Thyroid gland (tissue), 4 donors: ENCODE data around the gene SMAP2.

Experiments used
- CTCF ChIP-seq, 6 experiments: fragments of 200-600 bp in 3 of 6; fragments of 450-650 bp in 3 of 6; sonication (generic) in 3 of 6; IDR thresholded peaks; one replicate each; pipeline ENCODE4 v1.5.1; 2016 to 2019; ENCODE audit warnings: antibody characterized with exemption in 6 of 6, mild to moderate bottlenecking in 2 of 6, inconsistent platforms in 1 of 6, moderate library complexity in 1 of 6
- POLR2A ChIP-seq, 2 donors: fragments of 450-650 bp; IDR thresholded peaks; one replicate each; pipeline ENCODE4 v1.6.1; 2017; ENCODE audit warnings: antibody characterized with exemption in 2 of 2, mild to moderate bottlenecking in 2 of 2, moderate library complexity in 1 of 2

- TF ChIP-seq POLR2A (IDR thresholded peaks at IDR 0.05) (no peak), CTCF (IDR thresholded peaks at IDR 0.05) (no peak)
These were observed 89.5 kb downstream of the SMAP2 start for GRCh38 chr1:40462956-40463590.
